HepG2 (cell line): ENCODE results near the gene REEP6. TPM values are rescaled to one million over a fixed set of nuclear protein-coding genes. Genes with fewer than 3 reads are reported as not detected.

ENCODE experiments used
- DPF2 ChIP-seq: sonication (generic); formaldehyde crosslinking; IDR thresholded peaks from 2 replicates; pipeline ENCODE4 v1.4.0; 2020; ENCODE audit warnings: mild to moderate bottlenecking, low read depth, missing genetic modification reagents, borderline replicate concordance
- KAT7 ChIP-seq: IDR thresholded peaks from 2 replicates; pipeline ENCODE4 v1.6.1; 2018; ENCODE audit warnings: borderline replicate concordance, missing compliant biosample characterization
- KLF16 ChIP-seq, 2 experiments: sonication (generic) in 1 of 2; formaldehyde crosslinking in 1 of 2; IDR thresholded peaks; 2 replicates each; pipeline versions ENCODE4 v1.6.1 to v1.8.0; 2016 to 2023; ENCODE audit warnings: missing genetic modification reagents in 2 of 2, missing compliant biosample characterization in 1 of 2
- LCORL ChIP-seq, 2 experiments: fragments of 450-650 bp in 1 of 2; sonication (generic) in 1 of 2; formaldehyde crosslinking in 1 of 2; IDR thresholded peaks; 2 replicates each; pipeline versions ENCODE4 v1.5.0 to v1.6.1; 2017 to 2020; ENCODE audit warnings: antibody characterized with exemption in 1 of 2, missing genetic modification reagents in 1 of 2
- MYC ChIP-seq: sonication (generic); formaldehyde crosslinking; IDR thresholded peaks from 2 replicates; pipeline ENCODE4 v1.9.0; 2021; ENCODE audit warnings: missing genetic modification reagents, borderline replicate concordance
- PITX1 ChIP-seq: sonication (generic); formaldehyde crosslinking; IDR thresholded peaks from 2 replicates; pipeline ENCODE4 v1.5.1; 2020; ENCODE audit warnings: mild to moderate bottlenecking, missing genetic modification reagents
- POLR2G ChIP-seq: fragments of 200-400 bp; formaldehyde crosslinking; IDR thresholded peaks from 2 replicates; pipeline ENCODE4 v1.6.1; 2018; ENCODE audit warnings: mild to moderate bottlenecking, low read depth, low read length, moderate library complexity
- SAP130 ChIP-seq: IDR thresholded peaks from 2 replicates; pipeline ENCODE4 v1.6.1; 2016; ENCODE audit warnings: low read depth
- SMAD3 ChIP-seq: sonication (generic); formaldehyde crosslinking; IDR thresholded peaks from 2 replicates; pipeline ENCODE4 v1.4.0; 2020; ENCODE audit warnings: missing genetic modification reagents
- SMC3 ChIP-seq: IDR thresholded peaks from 2 replicates; pipeline ENCODE4 v1.6.1; 2011; ENCODE audit warnings: low read length, improper control_type of control experiment
- SPEN ChIP-seq: sonication (generic); formaldehyde crosslinking; IDR thresholded peaks from 2 replicates; pipeline ENCODE4 v1.5.1; 2020; ENCODE audit warnings: low read depth, mild to moderate bottlenecking, missing genetic modification reagents
- YY1 ChIP-seq: IDR thresholded peaks from 2 replicates; pipeline ENCODE4 v1.6.1; 2011; ENCODE audit warnings: low read length, low read depth, moderate library complexity, mild to moderate bottlenecking; ENCODE audit not compliant: insufficient read depth, insufficient replicate concordance
- ZBTB7A ChIP-seq: sonication (generic); formaldehyde crosslinking; IDR thresholded peaks from 2 replicates; pipeline ENCODE4 v1.8.0; 2022; ENCODE audit warnings: mild to moderate bottlenecking, missing genetic modification reagents
- ZXDC ChIP-seq: sonication (generic); formaldehyde crosslinking; IDR thresholded peaks from 2 replicates; pipeline ENCODE4 v1.5.0; 2020; ENCODE audit warnings: mild to moderate bottlenecking, missing genetic modification reagents
- polyA plus RNA-seq, 8 experiments: library from polyadenylated mRNA; depleted of rRNA in 3 of 8; stranded (reverse) in 7 of 8; unstranded in 1 of 8; fragments of >200 nt; fragmentation: Illumina TruSeq in 4 of 8; extraction: Trizol in 4 of 8; gene quantifications; 2 replicates each; pipeline versions ENCODE4 v1.2.1 to v1.2.3, GENCODE V29; 2011 to 2016; ENCODE audit warnings: low read depth in 4 of 8, missing spikeins in 1 of 8, mixed read lengths in 1 of 8; ENCODE audit not compliant: insufficient read depth in 1 of 8
- total RNA-seq, 5 experiments: library from RNA; depleted of rRNA; stranded (reverse); fragments of >200 nt; fragmentation: Illumina TruSeq; extraction: Trizol; gene quantifications; 2 replicates each; pipeline ENCODE4 v1.2.3, GENCODE V29; 2016; ENCODE audit warnings: low read depth in 1 of 5
- TF ChIP-seq, protein P1 (sequence below): sonication (generic); formaldehyde crosslinking; IDR thresholded peaks from 2 replicates; pipeline ENCODE4 v1.5.1; 2020; ENCODE audit warnings: mild to moderate bottlenecking, missing genetic modification reagents, moderate library complexity
- TF ChIP-seq, protein P2 (sequence below): sonication (generic); formaldehyde crosslinking; IDR thresholded peaks from 2 replicates; pipeline ENCODE4 v1.5.0; 2020; ENCODE audit warnings: mild to moderate bottlenecking, missing genetic modification reagents, borderline replicate concordance

Gene REEP6
- total and polyA plus RNA-seq, 2 of the 13 experiments (the other 11 are each of a cell fraction or from before 2014, with no cell fraction given): 10.0 to 28.8 TPM

- TF ChIP-seq SMAD3 (CRISPR knock-in tag): no peak
- no peak for TF ChIP-seq KLF16 (CRISPR knock-in tag; IDR thresholded peaks at IDR 0.05)
- TF ChIP-seq, protein P1, sequence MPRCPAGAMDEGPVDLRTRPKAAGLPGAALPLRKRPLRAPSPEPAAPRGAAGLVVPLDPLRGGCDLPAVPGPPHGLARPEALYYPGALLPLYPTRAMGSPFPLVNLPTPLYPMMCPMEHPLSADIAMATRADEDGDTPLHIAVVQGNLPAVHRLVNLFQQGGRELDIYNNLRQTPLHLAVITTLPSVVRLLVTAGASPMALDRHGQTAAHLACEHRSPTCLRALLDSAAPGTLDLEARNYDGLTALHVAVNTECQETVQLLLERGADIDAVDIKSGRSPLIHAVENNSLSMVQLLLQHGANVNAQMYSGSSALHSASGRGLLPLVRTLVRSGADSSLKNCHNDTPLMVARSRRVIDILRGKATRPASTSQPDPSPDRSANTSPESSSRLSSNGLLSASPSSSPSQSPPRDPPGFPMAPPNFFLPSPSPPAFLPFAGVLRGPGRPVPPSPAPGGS (CRISPR knock-in tag): no peak
- no peak for TF ChIP-seq ZBTB7A
- TF ChIP-seq SPEN (CRISPR knock-in tag): no peak
- no peak for TF ChIP-seq YY1
- no peak for TF ChIP-seq SMC3
- no peak for TF ChIP-seq SAP130 (CRISPR knock-in tag)
- TF ChIP-seq, protein P2, sequence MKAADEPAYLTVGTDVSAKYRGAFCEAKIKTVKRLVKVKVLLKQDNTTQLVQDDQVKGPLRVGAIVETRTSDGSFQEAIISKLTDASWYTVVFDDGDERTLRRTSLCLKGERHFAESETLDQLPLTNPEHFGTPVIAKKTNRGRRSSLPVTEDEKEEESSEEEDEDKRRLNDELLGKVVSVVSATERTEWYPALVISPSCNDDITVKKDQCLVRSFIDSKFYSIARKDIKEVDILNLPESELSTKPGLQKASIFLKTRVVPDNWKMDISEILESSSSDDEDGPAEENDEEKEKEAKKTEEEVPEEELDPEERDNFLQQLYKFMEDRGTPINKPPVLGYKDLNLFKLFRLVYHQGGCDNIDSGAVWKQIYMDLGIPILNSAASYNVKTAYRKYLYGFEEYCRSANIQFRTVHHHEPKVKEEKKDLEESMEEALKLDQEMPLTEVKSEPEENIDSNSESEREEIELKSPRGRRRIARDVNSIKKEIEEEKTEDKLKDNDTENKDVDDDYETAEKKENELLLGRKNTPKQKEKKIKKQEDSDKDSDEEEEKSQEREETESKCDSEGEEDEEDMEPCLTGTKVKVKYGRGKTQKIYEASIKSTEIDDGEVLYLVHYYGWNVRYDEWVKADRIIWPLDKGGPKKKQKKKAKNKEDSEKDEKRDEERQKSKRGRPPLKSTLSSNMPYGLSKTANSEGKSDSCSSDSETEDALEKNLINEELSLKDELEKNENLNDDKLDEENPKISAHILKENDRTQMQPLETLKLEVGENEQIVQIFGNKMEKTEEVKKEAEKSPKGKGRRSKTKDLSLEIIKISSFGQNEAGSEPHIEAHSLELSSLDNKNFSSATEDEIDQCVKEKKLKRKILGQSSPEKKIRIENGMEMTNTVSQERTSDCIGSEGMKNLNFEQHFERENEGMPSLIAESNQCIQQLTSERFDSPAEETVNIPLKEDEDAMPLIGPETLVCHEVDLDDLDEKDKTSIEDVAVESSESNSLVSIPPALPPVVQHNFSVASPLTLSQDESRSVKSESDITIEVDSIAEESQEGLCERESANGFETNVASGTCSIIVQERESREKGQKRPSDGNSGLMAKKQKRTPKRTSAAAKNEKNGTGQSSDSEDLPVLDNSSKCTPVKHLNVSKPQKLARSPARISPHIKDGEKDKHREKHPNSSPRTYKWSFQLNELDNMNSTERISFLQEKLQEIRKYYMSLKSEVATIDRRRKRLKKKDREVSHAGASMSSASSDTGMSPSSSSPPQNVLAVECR (CRISPR knock-in tag): no peak
- no peak for TF ChIP-seq PITX1
- no peak for TF ChIP-seq LCORL (IDR thresholded peaks at IDR 0.05)
- TF ChIP-seq LCORL (CRISPR knock-in tag; IDR thresholded peaks at IDR 0.05): no peak
- TF ChIP-seq ZXDC (CRISPR knock-in tag): 0 out of 2 replicates have a peak, but pooled peaks have one; percentile 36
- no peak for TF ChIP-seq DPF2 (CRISPR knock-in tag)
- peak; percentile 62 for TF ChIP-seq POLR2G
- TF ChIP-seq KAT7: no peak
- TF ChIP-seq MYC (CRISPR knock-in tag): no peak
Observed at GRCh38 chr19:1473085-1473851, 17.7 kb upstream of the REEP6 start (continued).
